CD4-positive, alpha-beta T cell (primary cell): ENCODE results near the gene ADGRV1. TPM values are rescaled to one million over a fixed set of nuclear protein-coding genes. Genes with fewer than 3 reads are reported as not detected.

Source experiments
- ATAC-seq: fragments of 200-7000 bp; cut with Tn5 transposase; one replicate; pipeline ENCODE4 v1.10.0; 2022; ENCODE audit warnings: mild to moderate bottlenecking; ENCODE audit not compliant: poor library complexity
- CTCF ChIA-PET: fragments of 350-600 bp; sonication (Branson Sonifier 250); formaldehyde crosslinking; loops from one replicate; lab custom pipeline; 2021; ENCODE audit warnings: antibody characterized with exemption, inconsistent platforms; lab: Charles Lee
- POLR2A ChIA-PET: fragments of 350-600 bp; sonication (Branson Sonifier 250); formaldehyde crosslinking; loops from one replicate; lab custom pipeline; 2021; ENCODE audit warnings: antibody characterized with exemption, inconsistent platforms; lab: Charles Lee
- DNase-seq, 14 experiments: peaks; one replicate each; pipeline ENCODE4 v3.0.0-alpha.2; 2013 to 2020; ENCODE audit warnings: mixed read lengths in 2 of 14
- H3K27ac ChIP-seq, 2 donors: one replicate each; pipeline versions ENCODE4 v1.5.1 to v1.7.0; 2013; ENCODE audit warnings: low read length in 2 of 2, low read depth in 1 of 2, mild to moderate bottlenecking in 1 of 2
- H3K27me3 ChIP-seq, 2 experiments: 1 replicate in 1 of 2; 2 replicates in 1 of 2; pipeline versions ENCODE4 v1.6.1 to v1.7.0; 2013; ENCODE audit warnings: low read length in 2 of 2, control low read depth in 1 of 2, mild to moderate bottlenecking in 1 of 2, moderate library complexity in 1 of 2; ENCODE audit not compliant: insufficient read depth in 2 of 2, control insufficient read depth in 1 of 2
- H3K36me3 ChIP-seq: one replicate; pipeline ENCODE4 v1.6.1; 2013; ENCODE audit warnings: low read length, control low read depth; ENCODE audit not compliant: insufficient read depth
- H3K4me1 ChIP-seq: one replicate; pipeline ENCODE4 v1.6.1; 2013; ENCODE audit warnings: low read length, control low read depth; ENCODE audit not compliant: insufficient read depth
- H3K4me3 ChIP-seq: one replicate; pipeline ENCODE4 v1.5.1; 2013; ENCODE audit warnings: mild to moderate bottlenecking, low read length, moderate library complexity
- H3K9me3 ChIP-seq, 2 experiments: 1 replicate in 1 of 2; 2 replicates in 1 of 2; pipeline versions ENCODE4 v1.6.1 to v1.7.0; 2013; ENCODE audit warnings: low read length in 2 of 2, mild to moderate bottlenecking in 2 of 2, control low read depth in 1 of 2, moderate library complexity in 1 of 2; ENCODE audit not compliant: control insufficient read depth in 1 of 2, insufficient read depth in 1 of 2
- H3K27ac Mint-ChIP-seq: one replicate; pipeline ENCODE4 v1.8.0; 2020; ENCODE audit warnings: mixed read lengths
- H3K27me3 Mint-ChIP-seq: one replicate; pipeline ENCODE4 v1.8.0; 2021; ENCODE audit warnings: mixed read lengths
- H3K36me3 Mint-ChIP-seq: one replicate; pipeline ENCODE4 v1.8.0; 2021; ENCODE audit warnings: low read depth, mixed read lengths
- H3K4me1 Mint-ChIP-seq: one replicate; pipeline ENCODE4 v1.8.0; 2021; ENCODE audit warnings: low read depth, mixed read lengths
- H3K4me3 Mint-ChIP-seq: one replicate; pipeline ENCODE4 v1.8.0; 2020; ENCODE audit warnings: mild to moderate bottlenecking, mixed read lengths
- H3K9me3 Mint-ChIP-seq: one replicate; pipeline ENCODE4 v1.8.0; 2020; ENCODE audit warnings: mixed read lengths
- CTCF ChIP-seq: fragments of 200-600 bp; IDR thresholded peaks from one replicate; pipeline ENCODE4 v1.8.0; 2022; ENCODE audit warnings: antibody characterized with exemption, mild to moderate bottlenecking
- intact Hi-C, 2 experiments: fragments of 100-400 bp; cut with DNase I in 1 of 2; cut with micrococcal nuclease in 1 of 2; formaldehyde crosslinking; loops; one replicate each; pipeline versions ENCODE4 v1.15.1 to v1.9.0; 2023 to 2025; cut with DNase I, micrococcal nuclease
- total RNA-seq, 174 experiments: library from RNA in 2 of 174; stranded (reverse) in 2 of 174; gene quantifications; one replicate each; pipeline ENCODE4 v1.2.3 and lab custom pipeline; 2021 to 2026

ADGRV1 gene
- total RNA-seq, 2 experiments from 2014 or later = 0.81 to 1.2 TPM

- intact Hi-C loops = no loop called here
- H3K4me3 Mint-ChIP-seq = no peak overlapping the region
- Histone ChIP-seq H3K27ac (no peak overlapping the region), H3K4me1 (peaks cover 4% of the 10 kb centered on the region), H3K4me3 (no peak overlapping the region), H3K9me3 (no peaks in the 10 kb centered on the region), H3K36me3 (no peaks in the 10 kb centered on the region), H3K27me3 (no peaks in the 10 kb centered on the region)
- DNase-seq (no peak), ATAC-seq (no peak)
- H3K27me3 Mint-ChIP-seq = peaks cover 35% of the 10 kb centered on the region
- H3K36me3 Mint-ChIP-seq = no peaks in the 10 kb centered on the region
- TF ChIP-seq CTCF = no peak
- H3K9me3 Mint-ChIP-seq = no peaks in the 10 kb centered on the region
- no peak overlapping the region for H3K27ac Mint-ChIP-seq
- ChIA-PET CTCF (no interaction called here), POLR2A (no interaction called here)
- H3K4me1 Mint-ChIP-seq = peaks cover 19% of the 10 kb centered on the region
Measured at GRCh38 chr5:90875456-90875855, 316.9 kb downstream of the ADGRV1 start.

- H3K27me3 Mint-ChIP-seq = peaks cover 41% of the 10 kb centered on the region
- ATAC-seq = no peak
- no peak for DNase-seq
- Histone ChIP-seq H3K27ac (no peak overlapping the region), H3K4me3 (no peak overlapping the region), H3K9me3 (no peaks in the 10 kb centered on the region), H3K27me3 (no peaks in the 10 kb centered on the region), H3K36me3 (no peaks in the 10 kb centered on the region), H3K4me1 (peaks cover 4% of the 10 kb centered on the region)
- ChIA-PET CTCF (no interaction called here), POLR2A (no interaction called here)
- H3K4me3 Mint-ChIP-seq = no peak overlapping the region
- no peak overlapping the region for H3K27ac Mint-ChIP-seq
- H3K9me3 Mint-ChIP-seq = no peaks in the 10 kb centered on the region
- peaks cover 17% of the 10 kb centered on the region for H3K4me1 Mint-ChIP-seq
- intact Hi-C loops = no loop called here
- TF ChIP-seq CTCF = no peak
- no peaks in the 10 kb centered on the region for H3K36me3 Mint-ChIP-seq
Measured at GRCh38 chr5:90876366-90876765, 317.8 kb downstream of the ADGRV1 start.

GRCh38 chr5:90877049-90877448 lies 318.5 kb downstream of the ADGRV1 start:
- H3K27me3 Mint-ChIP-seq = peaks cover 41% of the 10 kb centered on the region
- Histone ChIP-seq H3K4me1 (peaks cover 4% of the 10 kb centered on the region), H3K9me3 (no peaks in the 10 kb centered on the region), H3K27me3 (no peaks in the 10 kb centered on the region), H3K36me3 (no peaks in the 10 kb centered on the region), H3K27ac (no peak overlapping the region), H3K4me3 (no peak overlapping the region)
- ChIA-PET CTCF (no interaction called here), POLR2A (no interaction called here)
- H3K9me3 Mint-ChIP-seq = no peaks in the 10 kb centered on the region
- no peaks in the 10 kb centered on the region for H3K36me3 Mint-ChIP-seq
- DNase-seq (no peak), ATAC-seq (no peak)
- no peak overlapping the region for H3K27ac Mint-ChIP-seq
- no peak for TF ChIP-seq CTCF
- H3K4me1 Mint-ChIP-seq = peaks cover 17% of the 10 kb centered on the region
- H3K4me3 Mint-ChIP-seq = no peak overlapping the region
- intact Hi-C loops = no loop called here
